HepG2 (cell line): ENCODE data around the gene ACOT2. TPM values are rescaled to one million over a fixed set of nuclear protein-coding genes. Genes with fewer than 3 reads are reported as not detected.
"Not testable (repeated sequence)": the region's sequence is repeated elsewhere in the genome, so short reads cannot be mapped to it uniquely, and the experiment has no call there.

ENCODE experiments used
- ATAC-seq: fragments of 200-7000 bp; cut with Tn5 transposase; 3 replicates; pipeline ENCODE4 v1.9.1; 2020; ENCODE audit warnings: mild to moderate bottlenecking, moderate library complexity
- BruUV-seq: library from RNA; stranded (reverse); fragments of 400-500 nt; replicated peaks from 2 replicates; lab custom pipeline; 2021; lab: Mats Ljungman, UMichigan
- CTCF ChIA-PET: fragments of 300-600 bp; formaldehyde crosslinking; extraction: SDS; loops from one replicate; lab custom pipeline; 2021; ENCODE audit warnings: low total read pairs, inconsistent platforms, low intra/inter-chr PET ratio; lab: Yijun Ruan, JAX
- POLR2A ChIA-PET: fragments of 350-600 bp; sonication (Branson Sonifier 250); formaldehyde crosslinking; loops from one replicate; lab custom pipeline; 2020; ENCODE audit warnings: antibody characterized with exemption, inconsistent platforms; lab: Yijun Ruan, JAX
- DNase-seq: peaks from one replicate; pipeline ENCODE4 v3.0.0-alpha.2; 2015; ENCODE audit warnings: low spot score
- FAIRE-seq: peaks from 3 replicates; lab custom pipeline; 2011; peaks lifted over from hg19 to GRCh38; lab: Jason Lieb, UNC
- H2AFZ ChIP-seq: one replicate; pipeline ENCODE4 v1.6.1; 2011; ENCODE audit warnings: low read length, inconsistent platforms
- H3K27ac ChIP-seq: fragments of 300-600 bp; 3 replicates; pipeline ENCODE4 v1.8.0; 2011; ENCODE audit warnings: mixed run types, mild to moderate bottlenecking, mixed read lengths, low read length, inconsistent platforms; ENCODE audit not compliant: insufficient read depth; ENCODE audit errors: extremely low read length
- H3K27me3 ChIP-seq, 2 experiments: fragments of 200-600 bp in 1 of 2; 2 replicates in 1 of 2; 3 replicates in 1 of 2; pipeline versions ENCODE4 v1.6.0 to v1.8.0; 2011; ENCODE audit warnings: low read length in 2 of 2, mild to moderate bottlenecking in 2 of 2, moderate library complexity in 2 of 2, inconsistent platforms in 1 of 2; ENCODE audit not compliant: insufficient read depth in 2 of 2, control insufficient read depth in 1 of 2
- H3K36me3 ChIP-seq, 2 experiments: fragments of 200-600 bp in 1 of 2; replicated peaks in 1 of 2; 2 replicates in 1 of 2; 3 replicates in 1 of 2; pipeline versions ENCODE4 v1.5.1 to v1.8.0; 2011; ENCODE audit warnings: low read length in 2 of 2, inconsistent platforms in 1 of 2; ENCODE audit not compliant: insufficient read depth in 2 of 2, control insufficient read depth in 1 of 2
- H3K4me1 ChIP-seq: 2 replicates; pipeline ENCODE4 v1.5.1; 2012; ENCODE audit warnings: low read length, inconsistent platforms; ENCODE audit not compliant: insufficient read depth
- H3K4me2 ChIP-seq: 2 replicates; pipeline ENCODE4 v1.6.0; 2011; ENCODE audit warnings: low read depth, low read length, inconsistent platforms
- H3K4me3 ChIP-seq, 3 experiments: fragments of 200-600 bp in 1 of 3; sonication (generic), shearing (Covaris generic) in 1 of 3; replicated peaks in 1 of 3; 2 replicates each; pipeline ENCODE4 v1.5.1; 2011 to 2016; ENCODE audit warnings: low read length in 3 of 3, inconsistent platforms in 2 of 3, low read depth in 2 of 3, mild to moderate bottlenecking in 2 of 3, control low read depth in 1 of 3, mixed read lengths in 1 of 3; ENCODE audit not compliant: insufficient read depth in 1 of 3
- H3K79me2 ChIP-seq: one replicate; pipeline ENCODE4 v1.6.1; 2011; ENCODE audit warnings: low read length, inconsistent platforms; ENCODE audit not compliant: insufficient read depth
- H3K9ac ChIP-seq: 2 replicates; pipeline ENCODE4 v1.6.0; 2011; ENCODE audit warnings: mild to moderate bottlenecking, low read depth, low read length, inconsistent platforms; ENCODE audit not compliant: insufficient read depth
- H3K9me3 ChIP-seq: 2 replicates; pipeline ENCODE4 v1.5.1; 2012; ENCODE audit warnings: mild to moderate bottlenecking, low read length
- H4K20me1 ChIP-seq: 2 replicates; pipeline ENCODE4 v1.6.0; 2011; ENCODE audit warnings: inconsistent platforms, mild to moderate bottlenecking, low read length, moderate library complexity; ENCODE audit not compliant: insufficient read depth
- WGBS: methylation state at CpG from one replicate; pipeline ENCODE4 v1.1.6; 2017; ENCODE audit warnings: low lambda C conversion rate; 5-methylcytosine and 5-hydroxymethylcytosine counted together
- in situ Hi-C: cut with HindIII; loops from 2 replicates; pipeline ENCODE4 v1.10.0; 2017; ENCODE audit warnings: low pct_unique_long_range_greater_than_20kb; ENCODE audit not compliant: extremely low pct_ligation_motif_present
- intact Hi-C: fragments of 100-400 bp; cut with micrococcal nuclease; formaldehyde crosslinking; loops from one replicate; pipeline ENCODE4 v1.10.0; 2022; ENCODE audit not compliant: unreplicated experiment
- polyA plus RNA-seq, 8 experiments: library from polyadenylated mRNA; depleted of rRNA in 3 of 8; stranded (reverse) in 7 of 8; unstranded in 1 of 8; fragments of >200 nt; fragmentation: Illumina TruSeq in 4 of 8; extraction: Trizol in 4 of 8; gene quantifications; 2 replicates each; pipeline versions ENCODE4 v1.2.1 to v1.2.3, GENCODE V29; 2011 to 2016; ENCODE audit warnings: low read depth in 4 of 8, missing spikeins in 1 of 8, mixed read lengths in 1 of 8; ENCODE audit not compliant: insufficient read depth in 1 of 8
- total RNA-seq, 5 experiments: library from RNA; depleted of rRNA; stranded (reverse); fragments of >200 nt; fragmentation: Illumina TruSeq; extraction: Trizol; gene quantifications; 2 replicates each; pipeline ENCODE4 v1.2.3, GENCODE V29; 2016; ENCODE audit warnings: low read depth in 1 of 5

Gene ACOT2
- total and polyA plus RNA-seq, 2 of the 13 experiments (the other 11 are each of a cell fraction or from before 2014, with no cell fraction given): 60.0 to 110 TPM

DNA sequence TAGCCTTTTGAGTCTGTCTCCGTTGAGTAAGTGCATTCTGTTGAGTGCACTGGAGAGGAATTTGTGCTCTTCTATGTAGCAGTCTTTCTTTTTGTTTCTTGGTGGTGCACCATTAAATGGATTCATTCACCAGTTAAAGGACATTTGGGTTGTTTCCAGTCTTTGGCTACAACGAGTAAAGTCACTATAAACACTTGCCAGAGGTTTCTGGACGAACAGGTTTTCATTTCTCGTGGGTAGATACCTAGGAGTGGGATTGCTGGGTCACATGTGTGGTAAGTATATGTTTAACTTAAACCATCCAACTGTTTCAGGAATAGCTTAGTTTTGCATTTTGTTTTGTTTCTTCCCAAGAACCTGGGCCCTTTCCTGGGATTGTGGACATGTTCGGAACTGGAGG lies 4.0 kb downstream of the ACOT2 start:
- DNase-seq, H4K20me1 ChIP-seq, H3K4me3 ChIP-seq, H3K9me3 ChIP-seq, H3K27ac ChIP-seq, BruUV-seq, CTCF ChIA-PET, H3K4me2 ChIP-seq, H3K9ac ChIP-seq, ATAC-seq, POLR2A ChIA-PET, H3K27me3 ChIP-seq, H2AFZ ChIP-seq, H3K4me1 ChIP-seq: not testable (repeated sequence)
- 97% methylated on average over 5 of the region's 5 CpGs for WGBS
- in situ Hi-C loops: loop anchor here (10.0 kb wide), 1 partner anchor 62 kb away; no protein-coding TSS in a partner anchor
- peaks cover 18% of the 10 kb centered on the region for H3K79me2 ChIP-seq
- intact Hi-C loops: loop anchor here (10.0 kb wide), 1 partner anchor 62 kb away; no protein-coding TSS in a partner anchor
- H3K36me3 ChIP-seq: peaks cover 1 to 19% of the 10 kb centered on the region in 2 experiments
- peak; percentile 48 for FAIRE-seq

DNA sequence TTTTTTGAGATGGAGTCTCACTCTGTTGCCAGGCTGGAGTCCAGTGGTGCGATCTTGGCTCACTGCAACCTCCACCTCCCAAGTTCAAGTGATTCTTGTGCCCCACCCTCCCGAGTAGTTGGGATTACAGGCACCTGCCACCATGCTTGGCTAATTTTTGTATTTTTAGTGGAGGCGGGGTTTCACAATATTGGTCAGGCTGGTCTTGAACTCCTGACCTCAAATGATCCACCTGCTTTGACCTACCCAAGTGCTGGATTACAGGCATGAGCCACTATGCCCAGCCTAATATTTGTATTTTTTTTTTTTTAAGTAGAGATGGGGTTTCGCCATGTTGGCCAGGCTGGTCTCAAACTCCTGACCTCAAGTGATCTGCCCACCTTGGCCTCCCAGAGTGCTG lies 4.7 kb downstream of the ACOT2 start:
- H3K9ac ChIP-seq, H3K9me3 ChIP-seq, ATAC-seq, POLR2A ChIA-PET, H4K20me1 ChIP-seq, H3K4me1 ChIP-seq, DNase-seq, FAIRE-seq, H3K27ac ChIP-seq, H3K4me2 ChIP-seq, H3K27me3 ChIP-seq, H3K4me3 ChIP-seq, CTCF ChIA-PET, BruUV-seq, H2AFZ ChIP-seq: not testable (repeated sequence)
- in situ Hi-C loops: loop anchor here (10.0 kb wide), 1 partner anchor 61 kb away; no protein-coding TSS in a partner anchor
- intact Hi-C loops: loop anchor here (10.0 kb wide), 1 partner anchor 61 kb away; no protein-coding TSS in a partner anchor
- H3K36me3 ChIP-seq: peaks cover 1 to 24% of the 10 kb centered on the region in 2 experiments
- peaks cover 12% of the 10 kb centered on the region for H3K79me2 ChIP-seq
- 93% methylated on average over 4 of the region's 4 CpGs for WGBS

DNA sequence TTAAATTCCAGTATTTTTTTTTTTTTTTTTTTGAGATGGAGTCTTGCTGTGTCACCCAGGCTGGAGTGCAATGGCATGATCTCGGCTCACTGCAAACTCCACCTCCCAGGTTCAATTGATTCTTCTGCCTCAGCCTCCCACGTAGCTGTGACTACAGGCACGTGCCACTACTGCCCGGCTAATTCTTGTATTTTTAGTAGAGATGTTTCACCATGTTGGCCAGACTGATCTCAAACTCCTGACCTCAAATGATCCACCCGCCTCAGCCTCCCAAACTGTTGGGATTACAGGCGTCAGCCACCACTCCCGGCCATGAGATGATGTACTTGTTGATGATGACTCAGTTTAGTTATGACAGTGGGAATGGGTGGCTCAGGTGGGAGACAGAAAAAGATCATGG lies 5.2 kb downstream of the ACOT2 start:
- H3K9ac ChIP-seq, H3K9me3 ChIP-seq, BruUV-seq, H3K27ac ChIP-seq, POLR2A ChIA-PET, H3K27me3 ChIP-seq, H3K4me3 ChIP-seq, H3K4me1 ChIP-seq, H3K4me2 ChIP-seq, ATAC-seq, H2AFZ ChIP-seq, CTCF ChIA-PET, DNase-seq, H4K20me1 ChIP-seq, FAIRE-seq: not testable (repeated sequence)
- Histone ChIP-seq H3K36me3 (peaks cover 1 to 24% of the 10 kb centered on the region in 2 experiments), H3K79me2 (peaks cover 12% of the 10 kb centered on the region)
- in situ Hi-C loops (loop anchor here (10.0 kb wide), 1 partner anchor 61 kb away; no protein-coding TSS in a partner anchor), intact Hi-C loops (loop anchor here (10.0 kb wide), 1 partner anchor 61 kb away; no protein-coding TSS in a partner anchor)
- WGBS: 99% methylated on average over 7 of the region's 7 CpGs
